Mesenteric fat pad (tissue), 1 donor: ENCODE data around the gene ATP9A. TPM values are rescaled to one million over a fixed set of nuclear protein-coding genes. Genes with fewer than 3 reads are reported as not detected.
A peak's percentile ranks its signal among the peaks of the same experiment; 100 is the strongest.
"Not testable (repeated sequence)": the region's sequence is repeated elsewhere in the genome, so short reads cannot be mapped to it uniquely, and the experiment has no call there.

Experiments
- DNase-seq: peaks from one replicate; pipeline ENCODE4 v3.0.0-alpha.2; 2020; ENCODE audit warnings: low spot score
- total RNA-seq: library from RNA; stranded (reverse); fragmentation: NEBNext Ultra II Directional; extraction: Animal tissue kit (Norgen Biotek cat#: 25700); gene quantifications from one replicate; pipeline ENCODE4 v1.2.1, GENCODE V29; 2021
- donor health status: DM: yes; HTN: yes; CAD: no.

Gene ATP9A
- total RNA-seq, 1 donor from 2014 or later = 109 TPM

DNA sequence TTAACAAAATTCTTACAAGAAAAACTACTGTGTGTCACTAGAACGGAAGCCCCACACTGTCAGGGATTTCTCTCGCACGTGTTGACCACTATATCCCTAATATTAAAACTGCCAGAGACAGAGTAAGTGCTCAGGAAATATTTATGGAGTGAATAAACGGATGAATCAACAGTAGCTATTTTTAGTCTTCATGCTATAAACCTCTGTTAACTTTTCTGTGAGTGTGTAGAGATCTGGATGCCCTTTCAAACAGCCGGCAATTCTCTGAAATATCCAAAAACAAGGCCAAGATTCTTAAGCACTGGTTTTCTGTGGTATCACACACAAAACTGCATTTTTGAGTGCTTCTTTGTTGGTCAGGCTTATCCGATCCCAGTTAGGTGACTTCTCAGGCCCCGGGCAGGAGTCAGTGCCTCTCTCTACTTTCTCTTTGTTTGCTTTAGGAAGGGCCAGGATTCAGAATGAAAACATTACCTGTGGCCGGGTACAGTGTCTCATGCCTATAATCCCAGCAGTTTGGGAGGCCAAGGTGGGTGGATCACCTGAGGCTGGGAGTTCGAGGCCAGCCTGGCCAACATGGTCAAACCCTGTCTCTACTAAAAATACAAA, 15.7 kb downstream of the ATP9A start:
- DNase-seq = no peak

DNA sequence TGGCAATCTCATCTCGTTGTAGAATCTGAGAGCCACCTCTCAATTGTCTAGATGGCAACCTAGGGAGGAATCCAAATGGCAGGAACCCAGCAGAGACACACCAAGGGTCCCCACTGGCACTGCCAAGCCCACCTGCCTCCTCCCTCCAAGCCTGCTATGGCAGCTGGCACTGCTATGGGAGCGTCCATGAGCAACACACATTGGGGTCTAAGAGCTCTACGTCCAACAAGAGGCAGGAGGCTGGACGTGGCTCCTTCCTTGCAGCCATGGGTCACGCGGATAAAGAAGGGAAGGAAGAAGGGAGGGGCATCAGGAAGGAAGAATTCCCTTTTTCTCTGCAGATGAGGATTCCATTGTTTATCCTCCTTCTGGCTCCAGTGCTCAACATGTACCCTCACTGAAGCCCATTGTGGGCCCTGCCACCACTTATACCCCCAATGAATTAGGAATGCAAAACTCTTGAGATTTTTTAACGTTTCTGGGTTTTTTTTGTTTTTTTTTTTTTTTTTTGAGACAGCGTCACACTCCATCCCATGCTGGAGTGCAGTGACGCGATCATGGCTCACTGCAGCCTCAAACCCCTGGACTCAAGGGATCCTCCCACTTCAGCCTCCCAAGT, 17.3 kb downstream of the ATP9A start:
- DNase-seq = no peak

DNA sequence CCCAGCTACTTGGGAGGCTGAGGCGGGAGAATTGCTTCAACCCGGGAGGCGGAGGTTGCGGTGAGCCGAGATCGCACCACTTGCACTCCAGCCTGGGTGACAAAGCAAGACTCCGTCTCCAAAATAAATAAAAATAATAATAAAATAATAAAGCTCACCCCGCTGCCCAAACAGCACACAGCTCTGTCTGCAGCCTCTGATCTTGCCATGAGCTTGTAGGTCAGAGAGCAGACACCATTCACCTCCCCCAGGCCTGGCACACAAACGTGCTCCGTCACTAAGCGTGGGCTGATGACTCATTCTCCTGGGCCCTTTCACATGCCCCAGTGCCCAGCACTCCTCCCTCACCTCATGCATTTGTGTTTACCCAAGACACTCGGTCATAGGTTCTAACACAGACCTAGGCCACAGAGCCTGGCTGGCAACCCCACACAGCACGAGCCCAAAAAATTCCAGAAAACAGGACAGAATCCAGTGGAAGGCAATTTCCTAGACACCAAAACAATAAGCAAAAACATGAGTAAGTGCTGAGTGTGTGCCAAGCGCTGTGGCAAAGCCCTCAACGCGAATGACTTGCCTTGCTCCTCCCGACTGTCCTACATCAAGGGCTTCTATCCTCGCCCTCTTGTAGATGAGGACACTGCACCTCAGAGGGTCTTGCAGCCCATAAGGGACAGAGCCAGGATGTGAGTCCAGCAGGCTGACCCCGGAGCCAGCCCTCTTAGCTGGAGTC, 18.0 kb downstream of the ATP9A start:
- no peak for DNase-seq

DNA sequence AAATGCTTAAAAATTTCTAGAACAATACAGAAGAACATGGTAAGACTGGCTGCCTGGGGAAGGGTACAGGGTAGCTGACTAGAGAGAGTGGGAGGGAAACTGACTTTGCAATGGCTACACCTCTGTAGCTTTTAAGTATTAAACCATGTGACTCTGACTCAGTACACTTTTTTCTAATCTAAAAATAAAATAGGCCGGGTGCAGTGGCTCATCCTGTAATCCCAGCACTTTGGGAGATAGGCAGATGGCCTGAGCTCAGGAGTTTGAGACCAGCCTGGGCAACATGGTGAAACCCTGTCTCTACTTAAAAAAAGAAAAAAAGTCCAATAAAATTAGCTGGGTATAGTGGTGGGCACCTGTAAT, 18.5 kb downstream of the ATP9A start:
- no peak for DNase-seq

DNA sequence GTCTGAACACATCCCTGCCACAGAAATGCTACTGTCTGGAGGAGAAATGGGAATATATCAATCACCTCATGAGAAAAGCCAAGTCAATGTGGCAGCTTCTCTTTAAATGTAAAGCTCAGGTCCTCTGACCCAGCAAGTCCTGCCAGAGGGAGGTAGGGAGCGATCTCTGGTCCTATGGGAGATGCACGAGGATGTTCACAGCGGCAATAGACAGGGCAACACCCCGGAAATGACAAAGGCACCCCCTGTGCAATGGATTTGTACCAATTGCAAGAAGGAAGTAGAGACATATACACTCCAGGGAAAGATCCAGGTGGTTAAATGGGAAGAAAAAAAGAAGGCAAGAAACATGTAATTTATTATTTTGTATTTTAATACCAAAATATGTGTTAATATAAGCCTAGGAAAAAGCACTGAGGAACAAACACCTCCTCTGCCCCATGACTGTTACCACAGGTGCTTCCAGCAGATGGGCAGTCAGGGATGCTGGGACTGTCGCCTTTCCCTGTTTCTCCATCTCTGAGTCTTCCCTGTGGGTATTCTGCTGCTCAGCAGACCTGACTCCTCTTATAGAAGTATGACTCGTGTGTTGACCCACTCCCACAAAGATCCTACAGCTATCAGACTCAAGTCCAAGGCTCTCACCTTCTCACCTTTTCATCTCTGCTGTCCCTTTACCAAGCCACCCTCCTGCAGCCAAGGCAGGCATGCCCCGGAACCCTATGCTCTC, 20.8 kb downstream of the ATP9A start:
- no peak for DNase-seq

DNA sequence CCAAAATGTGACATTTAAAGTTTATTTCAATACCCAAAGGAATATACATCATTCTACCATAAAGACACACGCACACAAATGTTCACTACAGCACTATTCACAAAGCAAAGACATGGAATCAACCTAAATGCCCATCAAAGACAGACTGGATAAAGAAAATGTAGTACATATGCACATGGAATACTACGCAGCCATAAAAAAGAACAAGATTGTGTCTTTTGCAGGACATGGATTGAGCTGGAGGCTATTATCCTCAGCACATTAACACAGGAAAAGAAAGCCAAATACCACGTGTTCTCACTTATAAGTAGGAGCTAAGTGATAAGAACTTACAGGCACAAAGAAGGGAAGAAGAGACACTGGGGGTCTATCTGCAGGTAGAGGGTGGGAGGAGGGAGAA, 22.4 kb downstream of the ATP9A start:
- DNase-seq = no peak

DNA sequence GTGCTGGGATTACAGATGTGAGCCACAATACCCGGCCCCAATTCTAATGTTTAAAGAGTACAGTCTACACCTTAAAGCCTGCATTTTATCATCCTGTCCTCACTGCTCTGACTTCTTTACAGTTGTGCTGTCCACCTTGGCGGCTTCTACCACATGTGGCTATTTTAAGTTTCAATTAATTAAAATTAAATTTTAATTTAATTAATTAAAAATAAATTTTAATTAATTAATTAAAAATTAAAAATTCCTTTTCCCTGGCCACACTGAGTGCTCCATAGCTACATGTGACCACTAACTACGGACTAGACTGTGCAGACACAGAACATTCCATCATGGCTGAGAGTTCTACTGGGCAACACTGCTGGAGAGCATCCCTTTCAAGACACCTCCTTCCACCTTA, 27.4 kb downstream of the ATP9A start:
- DNase-seq = no peak

DNA sequence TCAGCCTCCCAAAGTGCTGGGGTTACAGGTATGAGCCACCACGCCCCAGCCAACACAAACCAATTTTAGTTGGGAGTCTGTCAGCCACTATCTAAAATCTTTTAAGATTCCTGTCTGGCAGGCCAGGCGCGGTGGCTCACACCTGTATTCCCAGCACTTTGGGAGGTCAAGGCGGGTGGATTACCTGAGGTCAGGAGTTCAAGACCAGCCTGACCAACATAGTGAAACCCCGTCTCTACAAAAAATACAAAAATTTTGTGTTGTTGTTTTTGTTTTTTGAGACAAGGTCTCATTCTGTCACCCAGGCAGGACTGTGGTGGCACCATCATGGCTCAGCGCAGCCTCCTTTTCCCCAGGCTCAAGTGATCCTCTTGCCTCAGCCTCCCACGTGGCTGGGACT, 27.9 kb downstream of the ATP9A start:
- not testable (repeated sequence) for DNase-seq

DNA sequence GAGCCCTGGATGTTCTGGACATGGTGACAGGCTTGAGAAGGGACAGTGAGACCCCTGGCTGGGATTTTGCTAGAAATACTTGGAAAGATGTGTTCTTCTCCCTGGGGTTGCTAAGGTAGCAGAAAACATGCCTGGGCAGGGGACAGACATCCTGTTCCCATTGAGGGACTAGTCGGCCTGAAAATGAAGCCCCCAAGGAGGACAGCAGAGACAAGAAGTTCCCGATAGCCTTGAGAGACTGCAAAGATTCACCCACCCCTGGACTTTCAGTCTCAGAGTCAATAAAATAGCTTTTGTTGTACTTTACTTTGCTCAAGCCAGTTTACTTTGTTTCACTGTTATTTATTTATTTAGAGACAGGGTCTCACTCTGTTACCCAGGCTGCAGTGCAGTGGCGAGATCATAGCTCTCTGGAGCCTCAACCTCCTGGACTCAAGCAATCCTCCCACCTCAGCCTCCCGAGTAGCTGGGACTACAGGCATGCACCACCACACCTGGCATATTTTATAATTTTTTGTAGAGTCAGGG, 28.4 kb downstream of the ATP9A start:
- no peak for DNase-seq

DNA sequence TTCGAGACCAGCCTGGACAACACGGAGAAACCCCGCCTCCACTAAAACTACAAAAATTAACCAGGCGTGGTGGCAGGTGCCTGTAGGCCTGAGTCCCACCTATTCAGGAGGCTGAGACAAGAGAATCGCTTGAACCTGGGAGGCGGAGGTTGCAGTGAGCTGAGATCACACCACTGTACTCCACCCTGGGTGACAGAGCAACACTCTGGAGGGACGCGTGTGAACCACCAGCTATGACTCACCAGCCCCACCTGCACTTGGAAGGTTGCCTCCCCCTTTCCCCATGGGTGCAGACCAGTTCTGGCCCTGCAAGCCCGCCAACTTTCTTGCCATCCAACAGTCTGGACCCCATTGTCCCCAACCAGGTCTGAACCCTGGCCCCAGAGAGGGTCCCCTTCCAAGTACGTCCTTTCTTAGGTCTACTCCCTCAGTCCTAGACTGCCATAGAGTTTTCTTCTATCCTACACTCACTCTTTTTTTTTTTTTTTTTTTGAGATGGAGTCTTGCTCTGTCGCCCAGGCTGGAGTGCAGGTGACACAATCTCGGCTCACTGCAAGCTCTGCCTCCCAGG, 29.2 kb downstream of the ATP9A start:
- no peak for DNase-seq

DNA sequence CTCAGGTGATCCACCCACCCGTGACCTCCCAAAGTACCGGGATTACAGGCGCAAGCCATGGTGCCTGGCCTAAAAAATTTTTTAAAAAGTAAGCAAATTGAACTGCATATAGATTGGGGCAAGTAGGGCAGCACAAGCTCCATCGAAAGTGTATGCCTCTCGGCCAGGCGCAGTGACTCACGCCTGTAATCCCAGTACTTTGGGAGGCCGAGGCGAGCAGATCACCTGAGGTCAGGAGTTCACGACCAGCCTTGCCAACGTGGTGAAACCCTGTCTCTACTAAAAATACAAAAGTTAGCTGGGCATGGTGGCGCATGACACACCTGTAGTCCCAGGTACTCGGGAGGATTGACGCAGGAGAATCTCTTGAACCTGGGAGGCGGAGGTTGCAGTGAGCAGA, 29.9 kb downstream of the ATP9A start:
- not testable (repeated sequence) for DNase-seq

DNA sequence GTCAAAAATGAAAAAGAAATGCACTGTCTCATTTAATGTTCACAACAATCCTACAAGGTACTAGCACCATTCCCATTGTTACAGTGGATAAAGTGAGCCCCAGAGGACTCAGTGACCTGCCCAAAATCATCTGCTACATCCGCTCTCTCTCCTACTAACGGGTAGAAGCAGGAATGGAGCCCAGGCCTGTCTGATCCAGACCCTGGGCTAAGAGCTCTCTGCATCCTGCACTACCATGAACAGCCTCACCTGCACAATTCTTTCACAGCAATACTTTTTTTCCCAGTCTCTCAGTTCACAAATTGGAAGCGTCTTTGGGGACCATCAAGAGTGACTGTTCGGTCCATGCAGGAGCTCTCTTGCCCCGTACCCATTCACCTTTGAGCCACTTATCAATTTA, 31.2 kb downstream of the ATP9A start:
- DNase-seq = no peak

DNA sequence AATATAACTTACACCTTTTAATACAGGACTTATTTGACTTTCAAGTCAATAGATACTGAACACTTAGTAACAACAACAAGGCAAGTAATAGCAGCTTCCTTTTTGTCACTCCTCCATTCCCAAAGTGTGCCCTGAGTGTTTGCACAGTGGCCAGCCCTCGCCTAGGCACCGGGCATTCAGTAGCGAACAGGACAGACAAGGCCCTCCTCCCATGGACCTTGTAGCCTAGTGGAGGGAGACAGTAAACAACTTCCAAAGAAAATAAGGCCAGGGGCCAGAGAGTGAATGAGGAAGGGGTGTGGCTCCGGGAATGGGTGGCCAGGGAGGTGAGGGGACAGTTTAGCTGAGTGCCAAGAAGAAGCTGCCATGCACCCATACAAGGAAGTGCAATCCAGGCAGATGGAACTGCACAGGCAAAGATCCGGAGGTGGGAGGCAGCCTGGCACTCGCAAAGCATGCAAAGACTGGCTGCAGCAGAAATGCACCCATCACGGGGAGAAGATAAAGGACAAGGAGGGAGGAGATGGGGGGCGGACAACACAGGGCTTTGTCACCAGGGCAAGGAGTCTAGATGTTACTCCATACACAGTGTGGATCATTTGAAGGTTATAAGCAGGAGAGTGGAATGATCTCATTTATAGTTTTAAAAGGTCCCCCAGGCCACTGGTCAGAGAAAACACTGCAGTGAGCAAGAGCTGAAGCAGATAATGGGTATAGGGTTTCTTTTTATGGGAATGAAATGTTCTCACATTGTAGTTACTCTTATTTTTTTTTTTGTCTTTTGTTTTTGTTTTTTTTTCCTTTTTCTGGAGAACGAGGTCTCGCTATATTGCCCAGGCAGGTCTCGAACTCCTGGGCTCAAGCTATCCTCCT, 32.2 kb downstream of the ATP9A start:
- DNase-seq = no peak

DNA sequence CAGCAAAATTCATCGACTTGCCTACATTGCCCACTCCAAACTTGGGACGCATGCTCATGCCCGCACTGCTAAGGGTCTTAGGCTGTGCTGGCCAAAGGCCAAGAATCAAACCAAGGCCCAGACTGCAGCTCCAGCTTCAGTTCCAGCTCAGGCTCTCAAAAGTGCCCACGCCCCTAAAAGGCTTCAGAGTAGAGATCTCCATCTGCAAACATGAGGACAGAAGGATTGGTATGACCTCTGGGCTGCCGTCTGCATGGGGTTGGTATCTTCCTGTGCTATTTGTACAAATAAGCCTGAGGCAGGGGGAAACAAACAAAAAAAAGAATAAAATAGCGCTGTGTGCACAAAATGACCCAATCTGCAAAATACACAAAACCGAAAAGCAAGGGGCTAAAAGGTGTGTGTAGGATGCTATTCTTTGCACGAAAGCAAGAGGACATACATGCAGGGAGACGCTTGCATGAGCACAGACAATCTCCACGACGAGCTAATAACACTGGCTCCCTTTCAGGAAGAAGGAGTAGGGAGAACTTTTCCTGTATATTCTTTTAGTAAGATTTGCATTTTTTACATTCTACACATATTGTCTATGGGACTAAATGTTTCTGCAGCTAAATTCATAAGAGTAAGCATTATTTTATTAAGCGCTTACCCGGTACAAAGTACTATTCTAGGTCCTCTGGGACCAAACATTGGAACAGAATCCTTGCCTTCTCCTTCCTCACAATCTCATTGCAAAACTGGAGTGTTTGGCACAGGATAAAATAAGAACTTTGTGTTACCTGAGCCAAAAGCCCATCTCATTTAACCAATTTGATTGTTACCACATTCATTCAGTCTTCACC, 33.1 kb downstream of the ATP9A start:
- DNase-seq = no peak

DNA sequence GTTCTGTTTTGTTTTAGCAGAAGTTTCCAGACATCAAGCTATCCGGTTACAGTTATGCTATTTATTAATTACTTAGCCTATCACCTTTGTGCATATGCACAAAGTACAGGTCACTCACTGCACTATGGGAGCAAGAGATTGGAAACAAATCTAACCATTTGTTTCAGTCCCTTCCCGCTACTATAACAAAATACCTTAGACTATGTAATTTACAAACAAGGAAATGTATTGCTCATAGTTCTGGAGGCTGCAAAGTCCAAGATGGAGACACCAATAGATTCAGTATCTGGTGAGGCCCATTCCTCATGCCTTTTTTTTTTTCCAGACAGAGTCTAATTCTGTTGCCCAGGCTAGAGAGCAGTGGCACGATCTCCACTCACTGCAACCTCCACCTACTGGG, 35.1 kb downstream of the ATP9A start:
- no peak for DNase-seq

DNA sequence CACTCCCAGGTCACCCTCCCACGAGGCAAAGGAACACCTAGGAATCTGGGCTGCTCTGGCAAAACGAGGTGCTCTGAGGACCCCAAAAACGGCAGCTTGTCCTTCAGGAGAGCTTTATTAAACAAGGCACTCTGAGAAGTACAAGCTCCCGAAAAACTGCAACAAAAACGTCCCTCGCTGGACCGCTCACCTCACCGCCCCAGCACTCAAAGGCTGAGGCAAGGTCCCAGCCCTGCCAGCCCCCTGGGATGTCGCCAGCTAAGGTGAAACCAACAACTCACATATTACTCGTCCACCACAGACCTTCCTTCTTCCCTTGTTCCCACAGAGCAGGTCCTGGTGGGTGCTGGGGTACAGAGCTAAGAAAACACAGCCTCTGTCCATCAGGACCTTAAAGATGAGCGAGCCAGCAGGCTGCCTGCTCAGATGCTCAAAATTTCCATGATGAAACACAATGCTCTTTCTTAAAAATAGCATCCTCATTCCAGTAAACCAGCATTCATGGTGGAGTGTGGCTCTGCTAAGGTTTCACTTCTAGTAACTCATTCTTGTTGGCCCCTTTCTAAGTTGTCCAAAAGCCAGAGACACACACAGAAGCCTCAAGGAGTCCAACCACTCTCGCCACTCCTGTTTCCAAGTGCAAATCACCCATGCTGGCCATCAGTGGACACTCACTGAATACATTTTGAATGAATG, 35.9 kb downstream of the ATP9A start:
- no peak for DNase-seq

DNA sequence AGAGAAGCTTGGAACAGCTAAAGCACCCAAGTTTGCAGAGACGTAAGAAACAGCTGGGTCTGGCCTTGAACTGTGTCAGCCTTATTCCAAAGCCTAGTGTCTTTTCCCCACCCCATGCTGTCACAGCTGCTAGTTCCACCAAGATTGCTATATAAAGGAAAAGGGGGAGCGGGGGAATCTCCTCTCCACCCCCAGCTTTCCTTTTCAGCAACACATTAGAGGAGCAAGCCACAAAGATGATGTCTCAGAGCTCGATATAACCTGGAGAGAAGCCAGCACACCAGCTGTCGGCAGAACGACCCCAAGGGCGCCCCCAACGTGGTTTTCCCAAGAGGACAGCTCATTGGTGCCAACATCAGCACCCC, 36.5 kb downstream of the ATP9A start:
- DNase-seq = no peak

DNA sequence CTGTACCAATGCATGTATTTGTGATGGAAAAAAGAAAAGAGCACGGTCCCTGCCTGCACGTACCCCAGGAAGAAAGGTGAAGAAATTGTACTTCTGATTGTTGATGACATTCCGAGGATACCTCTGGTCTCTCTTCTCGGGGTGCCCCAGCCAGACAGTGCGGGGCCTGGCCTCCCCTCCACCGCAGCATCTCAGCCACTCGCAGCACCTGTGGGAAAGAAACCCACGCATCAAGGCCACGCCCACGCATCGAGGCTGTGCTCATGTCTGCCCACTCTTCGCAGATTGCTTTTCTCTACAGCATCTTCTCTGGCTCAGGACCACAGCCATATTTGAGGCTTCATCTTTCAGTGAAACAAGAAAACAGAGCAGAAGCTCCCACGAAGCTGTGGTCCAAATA, 38.4 kb downstream of the ATP9A start:
- peak; percentile 72 for DNase-seq

DNA sequence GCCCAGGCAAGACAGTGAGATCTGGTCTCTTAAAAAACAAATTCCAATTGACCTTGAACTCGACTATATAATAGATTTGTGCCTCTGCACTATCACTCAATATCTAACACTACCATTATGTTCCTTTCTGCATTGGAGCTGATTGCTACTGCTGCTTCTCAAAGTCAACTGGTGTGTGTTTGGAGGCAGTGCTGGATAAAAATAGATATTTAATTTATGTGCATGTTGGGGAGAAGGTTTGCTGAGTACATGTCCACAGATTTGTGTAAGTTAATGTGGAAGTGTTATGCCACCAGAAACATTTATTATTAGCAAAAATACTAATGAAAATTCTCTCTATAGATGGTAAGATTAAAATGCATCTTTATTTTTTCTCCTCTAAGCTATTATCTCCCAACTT, 39.5 kb downstream of the ATP9A start:
- no peak for DNase-seq
